GM19043 (cell line): ENCODE measurements around the gene ZKSCAN4.

Experiments
- ATAC-seq: cut with Tn5 transposase; IDR thresholded peaks from one replicate; pipeline ENCODE4 v1.9.1; 2021; ENCODE audit warnings: low read depth; ENCODE audit not compliant: unreplicated experiment

The ZKSCAN4 gene

GRCh38 chr6:28252009-28252975 is at the start of gene ZKSCAN4:
Gene ZKSCAN4 (minus strand): TSS chr6:28252269. CDS start chr6:28251980, 289 bp downstream.
- ATAC-seq, result peak; percentile 73

- ATAC-seq, result no peak
Measured at GRCh38 chr6:28296520-28297060, 44.5 kb upstream of the ZKSCAN4 start.

GRCh38 chr6:28295326-28295725 is 43.3 kb upstream of the ZKSCAN4 start:
- ATAC-seq, result no peak

GRCh38 chr6:28291573-28291972 is 39.5 kb upstream of the ZKSCAN4 start:
- ATAC-seq, result no peak

GRCh38 chr6:28282926-28283325 is 30.9 kb upstream of the ZKSCAN4 start:
- ATAC-seq, result no peak

- ATAC-seq, result peak; percentile 65
Measured at GRCh38 chr6:28281288-28282064, 29.4 kb upstream of the ZKSCAN4 start, which contains the start of gene PGBD1. Gene PGBD1 (plus strand): TSS chr6:28281572. CDS start chr6:28283814, 2,242 bp downstream.

- no peak for ATAC-seq
Measured at GRCh38 chr6:28280595-28281287, 28.7 kb upstream of the ZKSCAN4 start.

GRCh38 chr6:28277746-28278145 is 25.7 kb upstream of the ZKSCAN4 start:
- ATAC-seq, result no peak

GRCh38 chr6:28274888-28275287 is 22.8 kb upstream of the ZKSCAN4 start:
- no peak for ATAC-seq

- no peak for ATAC-seq
Measured at GRCh38 chr6:28269492-28269891, 17.4 kb upstream of the ZKSCAN4 start.

GRCh38 chr6:28267695-28268059 is 15.6 kb upstream of the ZKSCAN4 start:
- no peak for ATAC-seq

GRCh38 chr6:28266962-28267694 is 15.1 kb upstream of the ZKSCAN4 start, which contains the start of gene ZSCAN26:
Gene ZSCAN26 (plus strand): TSS chr6:28267143. CDS start chr6:28271920, 4,777 bp downstream.
- ATAC-seq, result peak; percentile 83

GRCh38 chr6:28266563-28266961 is 14.5 kb upstream of the ZKSCAN4 start:
- no peak for ATAC-seq

- ATAC-seq, result no peak
Measured at GRCh38 chr6:28264834-28265401, 12.8 kb upstream of the ZKSCAN4 start.

- no peak for ATAC-seq
Measured at GRCh38 chr6:28263922-28264321, 11.9 kb upstream of the ZKSCAN4 start.

- ATAC-seq, result no peak
Measured at GRCh38 chr6:28258877-28259777, 7.1 kb upstream of the ZKSCAN4 start, which contains the start of gene NKAPL. Gene NKAPL (plus strand): TSS chr6:28259297. CDS start chr6:28259372, 75 bp downstream.

- ATAC-seq, result no peak
Measured at GRCh38 chr6:28257042-28257441, 5.0 kb upstream of the ZKSCAN4 start.

GRCh38 chr6:28254121-28254519 is 2.1 kb upstream of the ZKSCAN4 start:
- no peak for ATAC-seq
